HepG2 (cell line): Measurements from ENCODE around the gene PIP5K1A. TPM values are rescaled to one million over a fixed set of nuclear protein-coding genes. Genes with fewer than 3 reads are reported as not detected.

Source experiments
- ARNT2 ChIP-seq: sonication (generic); formaldehyde crosslinking; IDR thresholded peaks from 2 replicates; pipeline ENCODE4 v1.8.0; 2022; ENCODE audit warnings: mild to moderate bottlenecking, low read depth, missing genetic modification reagents, moderate library complexity
- ISL2 ChIP-seq: sonication (generic); formaldehyde crosslinking; IDR thresholded peaks from 2 replicates; pipeline ENCODE4 v1.5.0; 2020; ENCODE audit warnings: missing genetic modification reagents
- RELA ChIP-seq: sonication (generic); formaldehyde crosslinking; IDR thresholded peaks from 2 replicates; pipeline ENCODE4 v1.4.0; 2020; ENCODE audit warnings: missing genetic modification reagents
- SKIL ChIP-seq: sonication (generic); formaldehyde crosslinking; IDR thresholded peaks from 2 replicates; pipeline ENCODE4 v1.8.0; 2022; ENCODE audit warnings: missing genetic modification reagents, mild to moderate bottlenecking, moderate library complexity, borderline replicate concordance
- SP2 ChIP-seq: sonication (generic); formaldehyde crosslinking; IDR thresholded peaks from 2 replicates; pipeline ENCODE4 v1.5.1; 2020; ENCODE audit warnings: mild to moderate bottlenecking, missing genetic modification reagents
- XBP1 ChIP-seq: sonication (generic); formaldehyde crosslinking; IDR thresholded peaks from 2 replicates; pipeline ENCODE4 v1.5.0; 2020; ENCODE audit warnings: missing genetic modification reagents
- ZNF546 ChIP-seq: sonication (generic); formaldehyde crosslinking; conservative IDR thresholded peaks from 2 replicates; pipeline ENCODE4 v1.8.1; 2023; ENCODE audit warnings: mild to moderate bottlenecking, missing genetic modification reagents
- ZNF577 ChIP-seq: sonication (generic); formaldehyde crosslinking; IDR thresholded peaks from 2 replicates; pipeline ENCODE4 v1.4.0; 2020; ENCODE audit warnings: mild to moderate bottlenecking, low read depth, missing genetic modification reagents, borderline replicate concordance
- polyA plus RNA-seq, 8 experiments: library from polyadenylated mRNA; depleted of rRNA in 3 of 8; stranded (reverse) in 7 of 8; unstranded in 1 of 8; fragments of >200 nt; fragmentation: Illumina TruSeq in 4 of 8; extraction: Trizol in 4 of 8; gene quantifications; 2 replicates each; pipeline versions ENCODE4 v1.2.1 to v1.2.3, GENCODE V29; 2011 to 2016; ENCODE audit warnings: low read depth in 4 of 8, missing spikeins in 1 of 8, mixed read lengths in 1 of 8; ENCODE audit not compliant: insufficient read depth in 1 of 8
- total RNA-seq, 5 experiments: library from RNA; depleted of rRNA; stranded (reverse); fragments of >200 nt; fragmentation: Illumina TruSeq; extraction: Trizol; gene quantifications; 2 replicates each; pipeline ENCODE4 v1.2.3, GENCODE V29; 2016; ENCODE audit warnings: low read depth in 1 of 5
- TF ChIP-seq, protein P1 (sequence below): sonication (generic); formaldehyde crosslinking; IDR thresholded peaks from 2 replicates; pipeline ENCODE4 v1.4.0; 2020; ENCODE audit warnings: missing genetic modification reagents, borderline replicate concordance
- TF ChIP-seq, protein P2 (sequence below): sonication (generic); formaldehyde crosslinking; conservative IDR thresholded peaks from 2 replicates; pipeline ENCODE4 v1.8.0; 2022; ENCODE audit warnings: low read depth, missing genetic modification reagents
- TF ChIP-seq, protein P3 (sequence below): sonication (generic); formaldehyde crosslinking; IDR thresholded peaks from 2 replicates; pipeline ENCODE4 v1.4.0; 2020; ENCODE audit warnings: mild to moderate bottlenecking, missing genetic modification reagents

Gene PIP5K1A
- total and polyA plus RNA-seq, 2 of the 13 experiments (the other 11 are each of a cell fraction or from before 2014, with no cell fraction given), result 45.3 to 65.1 TPM

GRCh38 chr1:151198254-151199127 is at the start of gene PIP5K1A (continued):
- peak; percentile 24; the same call in 1 of the 2 replicates for TF ChIP-seq SKIL (CRISPR knock-in tag)
- no peak; the same call in 1 of the 2 replicates for TF ChIP-seq ZNF546
- no peak for TF ChIP-seq ZNF577 (CRISPR knock-in tag)
- TF ChIP-seq, protein P1, sequence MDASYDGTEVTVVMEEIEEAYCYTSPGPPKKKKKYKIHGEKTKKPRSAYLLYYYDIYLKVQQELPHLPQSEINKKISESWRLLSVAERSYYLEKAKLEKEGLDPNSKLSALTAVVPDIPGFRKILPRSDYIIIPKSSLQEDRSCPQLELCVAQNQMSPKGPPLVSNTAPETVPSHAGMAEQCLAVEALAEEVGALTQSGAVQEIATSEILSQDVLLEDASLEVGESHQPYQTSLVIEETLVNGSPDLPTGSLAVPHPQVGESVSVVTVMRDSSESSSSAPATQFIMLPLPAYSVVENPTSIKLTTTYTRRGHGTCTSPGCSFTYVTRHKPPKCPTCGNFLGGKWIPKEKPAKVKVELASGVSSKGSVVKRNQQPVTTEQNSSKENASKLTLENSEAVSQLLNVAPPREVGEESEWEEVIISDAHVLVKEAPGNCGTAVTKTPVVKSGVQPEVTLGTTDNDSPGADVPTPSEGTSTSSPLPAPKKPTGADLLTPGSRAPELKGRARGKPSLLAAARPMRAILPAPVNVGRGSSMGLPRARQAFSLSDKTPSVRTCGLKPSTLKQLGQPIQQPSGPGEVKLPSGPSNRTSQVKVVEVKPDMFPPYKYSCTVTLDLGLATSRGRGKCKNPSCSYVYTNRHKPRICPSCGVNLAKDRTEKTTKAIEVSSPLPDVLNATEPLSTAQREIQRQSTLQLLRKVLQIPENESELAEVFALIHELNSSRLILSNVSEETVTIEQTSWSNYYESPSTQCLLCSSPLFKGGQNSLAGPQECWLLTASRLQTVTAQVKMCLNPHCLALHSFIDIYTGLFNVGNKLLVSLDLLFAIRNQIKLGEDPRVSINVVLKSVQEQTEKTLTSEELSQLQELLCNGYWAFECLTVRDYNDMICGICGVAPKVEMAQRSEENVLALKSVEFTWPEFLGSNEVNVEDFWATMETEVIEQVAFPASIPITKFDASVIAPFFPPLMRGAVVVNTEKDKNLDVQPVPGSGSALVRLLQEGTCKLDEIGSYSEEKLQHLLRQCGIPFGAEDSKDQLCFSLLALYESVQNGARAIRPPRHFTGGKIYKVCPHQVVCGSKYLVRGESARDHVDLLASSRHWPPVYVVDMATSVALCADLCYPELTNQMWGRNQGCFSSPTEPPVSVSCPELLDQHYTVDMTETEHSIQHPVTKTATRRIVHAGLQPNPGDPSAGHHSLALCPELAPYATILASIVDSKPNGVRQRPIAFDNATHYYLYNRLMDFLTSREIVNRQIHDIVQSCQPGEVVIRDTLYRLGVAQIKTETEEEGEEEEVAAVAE (CRISPR knock-in tag), result peak; percentile 74
- TF ChIP-seq, protein P2, sequence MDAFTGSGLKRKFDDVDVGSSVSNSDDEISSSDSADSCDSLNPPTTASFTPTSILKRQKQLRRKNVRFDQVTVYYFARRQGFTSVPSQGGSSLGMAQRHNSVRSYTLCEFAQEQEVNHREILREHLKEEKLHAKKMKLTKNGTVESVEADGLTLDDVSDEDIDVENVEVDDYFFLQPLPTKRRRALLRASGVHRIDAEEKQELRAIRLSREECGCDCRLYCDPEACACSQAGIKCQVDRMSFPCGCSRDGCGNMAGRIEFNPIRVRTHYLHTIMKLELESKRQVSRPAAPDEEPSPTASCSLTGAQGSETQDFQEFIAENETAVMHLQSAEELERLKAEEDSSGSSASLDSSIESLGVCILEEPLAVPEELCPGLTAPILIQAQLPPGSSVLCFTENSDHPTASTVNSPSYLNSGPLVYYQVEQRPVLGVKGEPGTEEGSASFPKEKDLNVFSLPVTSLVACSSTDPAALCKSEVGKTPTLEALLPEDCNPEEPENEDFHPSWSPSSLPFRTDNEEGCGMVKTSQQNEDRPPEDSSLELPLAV (CRISPR knock-in tag), result no peak
- peak; percentile 37; the same call in 1 of the 2 replicates for TF ChIP-seq SP2 (CRISPR knock-in tag)
- no peak for TF ChIP-seq XBP1 (CRISPR knock-in tag)
- TF ChIP-seq RELA (CRISPR knock-in tag), result no peak
- TF ChIP-seq ISL2 (CRISPR knock-in tag), result 0 out of 2 replicates have a peak, but pooled peaks have one; percentile 11
- TF ChIP-seq, protein P3, sequence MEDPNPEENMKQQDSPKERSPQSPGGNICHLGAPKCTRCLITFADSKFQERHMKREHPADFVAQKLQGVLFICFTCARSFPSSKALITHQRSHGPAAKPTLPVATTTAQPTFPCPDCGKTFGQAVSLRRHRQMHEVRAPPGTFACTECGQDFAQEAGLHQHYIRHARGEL (CRISPR knock-in tag), result no peak
- no peak for TF ChIP-seq ARNT2 (CRISPR knock-in tag)
